ENCODE data around the gene GPR39. TPM values are rescaled to one million over a fixed set of nuclear protein-coding genes. Genes with fewer than 3 reads are reported as not detected.

The GPR39 gene
- total RNA-seq, 6 donors from 2014 or later: 10.1 to 45.9 (median 24.0) TPM

DNA sequence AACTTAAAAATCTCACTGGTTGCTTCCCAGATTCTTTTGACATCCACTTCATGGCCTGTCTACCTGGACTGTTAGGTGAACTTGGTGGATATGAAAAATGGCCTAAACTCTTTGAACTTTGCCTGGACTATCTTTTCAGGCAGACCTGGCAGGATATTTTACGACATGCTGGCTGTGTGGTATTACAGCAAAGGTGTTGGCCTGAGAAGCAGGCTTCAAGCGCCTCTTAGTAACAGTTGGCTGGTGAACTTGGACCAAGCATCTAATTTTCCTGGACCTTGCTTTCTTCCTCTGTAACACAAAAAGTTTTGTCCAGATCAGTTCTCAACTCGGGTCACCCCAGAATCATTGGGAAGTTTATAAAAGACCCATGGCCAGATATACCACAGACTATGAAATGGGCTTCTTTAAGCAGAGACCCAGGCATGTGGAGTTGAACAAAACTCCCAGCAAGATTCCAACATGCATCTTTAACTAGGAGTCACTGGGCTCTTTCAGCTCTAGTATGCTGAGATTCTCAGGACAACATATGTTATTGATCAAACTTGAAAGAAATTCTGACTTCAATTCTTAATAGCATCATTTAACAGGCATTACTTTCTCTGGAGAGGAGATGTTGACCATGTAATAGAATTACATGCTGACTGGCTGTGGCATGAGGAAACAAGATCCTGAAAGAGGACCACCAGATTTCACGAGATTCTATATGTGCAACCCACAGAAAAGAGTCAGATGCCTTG, 249.0 kb downstream of the GPR39 start:
- peaks cover 0 to 30% (median 13%) of the 10 kb centered on the region in 4 donors for H3K27me3 ChIP-seq
- H3K9me3 ChIP-seq: no peaks in the 10 kb centered on the region
- 90 to 99% methylated on average over 4 of the region's 4 CpGs for WGBS, 2 donors
- no peaks in the 10 kb centered on the region for H3K36me3 ChIP-seq
- no peak for TF ChIP-seq POLR2AphosphoS5 (IDR thresholded peaks at IDR 0.05)
- TF ChIP-seq POLR2A (IDR thresholded peaks at IDR 0.05): no peak
- TF ChIP-seq CTCF (IDR thresholded peaks at IDR 0.05): no peak
- no peak for TF ChIP-seq EP300 (IDR thresholded peaks at IDR 0.05)
- DNase-seq (no peak), ATAC-seq (ENCODE audit: low FRiP score in 2 of 2) (no peak)
- peaks cover 19 to 25% (median 24%) of the 10 kb centered on the region in 4 donors for H3K4me1 ChIP-seq
- no peak overlapping the region for H3K4me3 ChIP-seq
- no peak overlapping the region for H3K27ac ChIP-seq

GRCh38 chr2:132667706-132668105, 251.1 kb downstream of the GPR39 start:
- no peak overlapping the region for H3K4me3 ChIP-seq
- H3K4me1 ChIP-seq: peaks cover 21 to 34% (median 32%) of the 10 kb centered on the region in 4 donors
- DNase-seq: no peak
- no peak for ATAC-seq (ENCODE audit: low FRiP score in 2 of 2)
- TF ChIP-seq EP300 (IDR thresholded peaks at IDR 0.05): no peak
- no peak for TF ChIP-seq POLR2AphosphoS5 (IDR thresholded peaks at IDR 0.05)
- no peak for TF ChIP-seq CTCF (IDR thresholded peaks at IDR 0.05)
- TF ChIP-seq POLR2A (IDR thresholded peaks at IDR 0.05): no peak
- no peaks in the 10 kb centered on the region for H3K36me3 ChIP-seq
- H3K27me3 ChIP-seq: peaks cover 0 to 34% (median 15%) of the 10 kb centered on the region in 4 donors
- WGBS, 2 donors: 33 to 55% methylated on average over 1 of the region's 1 CpG
- H3K9me3 ChIP-seq: no peaks in the 10 kb centered on the region
- no peak overlapping the region for H3K27ac ChIP-seq

GRCh38 chr2:132668189-132668823, 251.7 kb downstream of the GPR39 start:
- no peak overlapping the region for H3K27ac ChIP-seq
- peaks cover 0 to 34% (median 15%) of the 10 kb centered on the region in 4 donors for H3K27me3 ChIP-seq
- peaks cover 21 to 34% (median 32%) of the 10 kb centered on the region in 4 donors for H3K4me1 ChIP-seq
- no peaks in the 10 kb centered on the region for H3K36me3 ChIP-seq
- ATAC-seq (ENCODE audit: low FRiP score in 2 of 2) (no peak), DNase-seq (peak in 1 of 2 donors; percentile 68)
- TF ChIP-seq POLR2AphosphoS5 (IDR thresholded peaks at IDR 0.05) (no peak), EP300 (IDR thresholded peaks at IDR 0.05) (no peak), POLR2A (IDR thresholded peaks at IDR 0.05) (no peak), CTCF (IDR thresholded peaks at IDR 0.05) (no peak)
- peak overlapping the region in 1 of 4 donors; percentile 53 for H3K4me3 ChIP-seq
- no peaks in the 10 kb centered on the region for H3K9me3 ChIP-seq
- 9 to 10% methylated on average over 17 to 19 of the region's 25 CpGs for WGBS, 2 donors

GRCh38 chr2:132668987-132669907, 252.6 kb downstream of the GPR39 start:
- no peak overlapping the region for H3K27ac ChIP-seq
- 3 to 5% methylated on average over 17 to 66 of the region's 80 CpGs for WGBS, 2 donors
- DNase-seq: peak in 1 of 2 donors; percentile 82
- H3K27me3 ChIP-seq: peaks cover 0 to 34% (median 15%) of the 10 kb centered on the region in 4 donors
- peak overlapping the region; percentile 42 to 54 (median 49) for H3K4me3 ChIP-seq
- H3K4me1 ChIP-seq: peaks cover 21 to 34% (median 32%) of the 10 kb centered on the region in 4 donors
- no peaks in the 10 kb centered on the region for H3K9me3 ChIP-seq
- no peak for TF ChIP-seq CTCF (IDR thresholded peaks at IDR 0.05)
- no peaks in the 10 kb centered on the region for H3K36me3 ChIP-seq
- peak; percentile 9 to 18 for ATAC-seq (ENCODE audit: low FRiP score in 2 of 2)

Data from upper lobe of left lung (tissue), 6 donors.